ENCODE results near the gene USP12.

DNA sequence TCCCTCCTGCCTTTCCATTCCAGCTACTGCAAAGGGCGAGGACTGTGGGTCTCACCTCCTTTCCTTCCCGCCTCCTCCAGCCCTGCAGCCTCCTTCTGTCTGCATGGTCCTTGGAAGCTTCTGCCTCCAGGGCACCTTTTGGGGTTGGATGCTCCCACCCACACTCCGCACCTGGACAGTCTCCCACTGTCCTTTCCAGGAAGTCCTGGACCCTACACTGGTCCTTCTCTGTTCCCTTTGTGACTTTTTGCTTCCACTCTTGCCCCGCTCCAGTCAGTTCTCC lies 130.8 kb downstream of the USP12 start:
- TF ChIP-seq, protein P1, sequence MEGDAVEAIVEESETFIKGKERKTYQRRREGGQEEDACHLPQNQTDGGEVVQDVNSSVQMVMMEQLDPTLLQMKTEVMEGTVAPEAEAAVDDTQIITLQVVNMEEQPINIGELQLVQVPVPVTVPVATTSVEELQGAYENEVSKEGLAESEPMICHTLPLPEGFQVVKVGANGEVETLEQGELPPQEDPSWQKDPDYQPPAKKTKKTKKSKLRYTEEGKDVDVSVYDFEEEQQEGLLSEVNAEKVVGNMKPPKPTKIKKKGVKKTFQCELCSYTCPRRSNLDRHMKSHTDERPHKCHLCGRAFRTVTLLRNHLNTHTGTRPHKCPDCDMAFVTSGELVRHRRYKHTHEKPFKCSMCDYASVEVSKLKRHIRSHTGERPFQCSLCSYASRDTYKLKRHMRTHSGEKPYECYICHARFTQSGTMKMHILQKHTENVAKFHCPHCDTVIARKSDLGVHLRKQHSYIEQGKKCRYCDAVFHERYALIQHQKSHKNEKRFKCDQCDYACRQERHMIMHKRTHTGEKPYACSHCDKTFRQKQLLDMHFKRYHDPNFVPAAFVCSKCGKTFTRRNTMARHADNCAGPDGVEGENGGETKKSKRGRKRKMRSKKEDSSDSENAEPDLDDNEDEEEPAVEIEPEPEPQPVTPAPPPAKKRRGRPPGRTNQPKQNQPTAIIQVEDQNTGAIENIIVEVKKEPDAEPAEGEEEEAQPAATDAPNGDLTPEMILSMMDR (IDR thresholded peaks at IDR 0.05): no peak
- TF ChIP-seq EP300 (IDR thresholded peaks at IDR 0.05): no peak
- no peak for TF ChIP-seq POLR2A (IDR thresholded peaks at IDR 0.05)

All from ovary (tissue), 3 donors.